MM.1S (cell line): ENCODE results near the gene C10orf90.

Experiments used
- DNase-seq: peaks from one replicate; pipeline ENCODE4 v3.0.0-alpha.2; 2015
- H2AFZ ChIP-seq: fragments of 300-600 bp; sonication (generic); 2 replicates; pipeline ENCODE4 v1.6.0; 2016; ENCODE audit warnings: antibody characterized with exemption, low read length
- H3F3A ChIP-seq: fragments of 300-600 bp; sonication (generic); 2 replicates; pipeline ENCODE4 v1.6.1; 2016; ENCODE audit warnings: mild to moderate bottlenecking, antibody characterized with exemption, low read length, moderate library complexity, mixed read lengths; ENCODE audit not compliant: insufficient read depth
- H3K27ac ChIP-seq: fragments of 300-600 bp; sonication (generic); 2 replicates; pipeline ENCODE4 v1.5.1; 2016; ENCODE audit warnings: mild to moderate bottlenecking, low read length
- H3K27me3 ChIP-seq: fragments of 300-600 bp; sonication (generic); replicated peaks from 2 replicates; pipeline ENCODE4 v1.6.0; 2016; ENCODE audit warnings: low read length; ENCODE audit not compliant: insufficient read depth
- H3K36me3 ChIP-seq: fragments of 300-600 bp; sonication (generic); replicated peaks from 2 replicates; pipeline ENCODE4 v1.6.1; 2016; ENCODE audit warnings: mild to moderate bottlenecking, low read length, mixed read lengths; ENCODE audit not compliant: insufficient read depth
- H3K4me1 ChIP-seq: fragments of 300-600 bp; sonication (generic); 2 replicates; pipeline ENCODE4 v1.6.1; 2016; ENCODE audit warnings: low read length, mixed read lengths
- H3K4me2 ChIP-seq: fragments of 300-600 bp; sonication (generic); 2 replicates; pipeline ENCODE4 v1.6.0; 2016; ENCODE audit warnings: low read depth, low read length
- H3K4me3 ChIP-seq: fragments of 300-600 bp; sonication (generic); 2 replicates; pipeline ENCODE4 v1.5.1; 2016; ENCODE audit warnings: low read length, mixed read lengths
- H3K79me2 ChIP-seq: fragments of 300-600 bp; sonication (generic); 2 replicates; pipeline ENCODE4 v1.6.1; 2016; ENCODE audit warnings: mixed run types, low read length, mixed read lengths
- H3K9ac ChIP-seq: fragments of 300-600 bp; sonication (generic); 2 replicates; pipeline ENCODE4 v1.6.1; 2016; ENCODE audit warnings: low read length, mixed read lengths
- H3K9me2 ChIP-seq: fragments of 300-600 bp; sonication (generic); replicated peaks from 2 replicates; pipeline ENCODE4 v1.6.1; 2016; ENCODE audit warnings: mild to moderate bottlenecking, low read length, mixed read lengths; ENCODE audit not compliant: insufficient read depth
- H3K9me3 ChIP-seq: fragments of 300-600 bp; sonication (generic); replicated peaks from 2 replicates; pipeline ENCODE4 v1.6.1; 2016; ENCODE audit warnings: mild to moderate bottlenecking, low read length, mixed read lengths; ENCODE audit not compliant: insufficient read depth
- H4K20me1 ChIP-seq: fragments of 300-600 bp; sonication (generic); 2 replicates; pipeline ENCODE4 v1.6.1; 2016; ENCODE audit warnings: mild to moderate bottlenecking, low read length, moderate library complexity, mixed read lengths; ENCODE audit not compliant: insufficient read depth
- EZH2 ChIP-seq: fragments of 300-600 bp; sonication (generic); optimal IDR thresholded peaks from 2 replicates; pipeline ENCODE3; 2017; ENCODE audit warnings: low read depth, mild to moderate bottlenecking, antibody characterized with exemption, low read length, mixed read lengths
- EZH2phosphoT487 ChIP-seq: fragments of 300-600 bp; sonication (generic); IDR thresholded peaks from 2 replicates; pipeline ENCODE4 v1.6.1; 2018; ENCODE audit warnings: antibody characterized with exemption, low read length
- TF ChIP-seq, protein P1 (sequence below): fragments of 300-600 bp; sonication (generic); IDR thresholded peaks from 2 replicates; pipeline ENCODE4 v1.5.1; 2016; ENCODE audit warnings: antibody characterized with exemption, low read length, mixed read lengths

Gene C10orf90

DNA sequence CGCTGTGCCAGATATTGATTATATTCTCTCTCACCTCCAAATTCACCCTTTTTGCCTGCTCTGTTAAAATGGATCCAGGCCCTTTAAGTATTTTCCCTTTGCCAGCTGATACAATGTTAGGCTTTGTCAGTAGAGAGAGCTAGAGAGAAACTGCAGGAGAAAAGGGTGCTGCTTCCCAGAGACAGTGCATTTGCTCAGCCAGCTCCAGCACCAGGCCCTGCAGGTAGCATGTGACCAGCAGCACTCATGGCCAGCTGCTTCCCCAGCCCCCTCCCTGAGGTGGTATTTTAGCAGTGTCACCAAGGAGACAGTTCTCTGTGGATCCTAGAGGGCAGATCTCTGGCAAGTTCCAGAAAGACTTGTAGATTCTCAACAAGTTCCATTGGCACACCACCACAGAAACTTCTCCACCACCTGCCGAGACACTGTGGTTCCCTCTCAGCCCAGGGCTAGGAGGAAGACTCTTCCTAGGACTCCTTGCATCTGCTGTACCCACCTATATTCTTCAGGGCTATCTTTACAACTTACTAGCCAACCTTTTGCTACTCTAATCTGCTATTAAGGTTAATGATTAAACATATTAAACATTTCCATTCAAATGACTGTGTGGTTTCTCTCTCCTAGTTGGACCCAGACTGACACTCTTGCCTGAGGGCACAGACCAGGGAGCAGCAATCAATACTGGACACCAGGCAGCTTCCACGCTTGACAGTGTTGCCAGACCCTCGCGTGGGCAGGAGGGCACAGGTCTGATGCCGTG lies 246.6 kb downstream of the C10orf90 start:
- no peak overlapping the region for H3K9ac ChIP-seq
- H3K36me3 ChIP-seq = no peaks in the 10 kb centered on the region
- no peak overlapping the region for H3K4me2 ChIP-seq
- no peak overlapping the region for H3K27ac ChIP-seq
- H2AFZ ChIP-seq = no peak overlapping the region
- TF ChIP-seq EZH2 = no peak
- no peak for TF ChIP-seq EZH2phosphoT487
- TF ChIP-seq, protein P1, sequence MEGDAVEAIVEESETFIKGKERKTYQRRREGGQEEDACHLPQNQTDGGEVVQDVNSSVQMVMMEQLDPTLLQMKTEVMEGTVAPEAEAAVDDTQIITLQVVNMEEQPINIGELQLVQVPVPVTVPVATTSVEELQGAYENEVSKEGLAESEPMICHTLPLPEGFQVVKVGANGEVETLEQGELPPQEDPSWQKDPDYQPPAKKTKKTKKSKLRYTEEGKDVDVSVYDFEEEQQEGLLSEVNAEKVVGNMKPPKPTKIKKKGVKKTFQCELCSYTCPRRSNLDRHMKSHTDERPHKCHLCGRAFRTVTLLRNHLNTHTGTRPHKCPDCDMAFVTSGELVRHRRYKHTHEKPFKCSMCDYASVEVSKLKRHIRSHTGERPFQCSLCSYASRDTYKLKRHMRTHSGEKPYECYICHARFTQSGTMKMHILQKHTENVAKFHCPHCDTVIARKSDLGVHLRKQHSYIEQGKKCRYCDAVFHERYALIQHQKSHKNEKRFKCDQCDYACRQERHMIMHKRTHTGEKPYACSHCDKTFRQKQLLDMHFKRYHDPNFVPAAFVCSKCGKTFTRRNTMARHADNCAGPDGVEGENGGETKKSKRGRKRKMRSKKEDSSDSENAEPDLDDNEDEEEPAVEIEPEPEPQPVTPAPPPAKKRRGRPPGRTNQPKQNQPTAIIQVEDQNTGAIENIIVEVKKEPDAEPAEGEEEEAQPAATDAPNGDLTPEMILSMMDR = no peak
- no peak for DNase-seq
- H3K9me2 ChIP-seq = no peaks in the 10 kb centered on the region
- no peak overlapping the region for H3K4me3 ChIP-seq
- H3K4me1 ChIP-seq = no peaks in the 10 kb centered on the region
- H3K9me3 ChIP-seq = no peaks in the 10 kb centered on the region
- no peaks in the 10 kb centered on the region for H3K27me3 ChIP-seq
- no peaks in the 10 kb centered on the region for H4K20me1 ChIP-seq
- no peaks in the 10 kb centered on the region for H3K79me2 ChIP-seq
- no peaks in the 10 kb centered on the region for H3F3A ChIP-seq

DNA sequence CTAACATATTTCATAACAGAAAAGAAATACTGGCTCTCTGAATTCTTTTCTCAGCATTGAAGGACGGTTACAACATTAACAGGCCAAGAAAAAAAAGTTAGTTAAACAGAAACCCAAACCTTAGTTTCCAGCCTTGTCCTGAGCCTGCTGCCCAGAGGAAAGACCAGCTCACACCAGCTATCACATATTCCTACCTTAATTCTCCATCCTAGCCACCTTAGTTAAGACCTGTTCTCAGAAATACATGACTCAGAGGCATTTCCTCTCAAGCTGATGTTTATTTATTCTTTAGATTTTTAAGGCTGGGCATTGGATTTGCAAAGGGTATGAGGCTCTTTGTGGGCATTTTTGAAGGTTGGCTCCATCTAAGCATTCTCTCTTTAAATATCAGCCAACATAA lies 247.9 kb downstream of the C10orf90 start:
- H3K9ac ChIP-seq = no peak overlapping the region
- H4K20me1 ChIP-seq = no peaks in the 10 kb centered on the region
- H3K9me3 ChIP-seq = no peaks in the 10 kb centered on the region
- H3K79me2 ChIP-seq = no peaks in the 10 kb centered on the region
- H3K9me2 ChIP-seq = no peaks in the 10 kb centered on the region
- no peak overlapping the region for H3K4me3 ChIP-seq
- no peaks in the 10 kb centered on the region for H3F3A ChIP-seq
- no peak overlapping the region for H3K27ac ChIP-seq
- TF ChIP-seq EZH2phosphoT487 (no peak), EZH2 (no peak)
- TF ChIP-seq, protein P1 = no peak
- no peaks in the 10 kb centered on the region for H3K4me1 ChIP-seq
- no peaks in the 10 kb centered on the region for H3K36me3 ChIP-seq
- no peak overlapping the region for H2AFZ ChIP-seq
- no peak overlapping the region for H3K4me2 ChIP-seq
- no peaks in the 10 kb centered on the region for H3K27me3 ChIP-seq
- DNase-seq = no peak

- Histone ChIP-seq H3K27ac (no peak overlapping the region), H3K9me3 (no peaks in the 10 kb centered on the region), H3K9me2 (no peaks in the 10 kb centered on the region), H3K36me3 (no peaks in the 10 kb centered on the region), H3K79me2 (no peaks in the 10 kb centered on the region), H3K27me3 (no peaks in the 10 kb centered on the region), H4K20me1 (no peaks in the 10 kb centered on the region), H3K4me1 (no peaks in the 10 kb centered on the region), H3K4me2 (no peak overlapping the region), H3K9ac (no peak overlapping the region), H2AFZ (no peak overlapping the region), H3F3A (no peaks in the 10 kb centered on the region), H3K4me3 (no peak overlapping the region)
- no peak for DNase-seq
- no peak for TF ChIP-seq EZH2phosphoT487
- no peak for TF ChIP-seq EZH2
- TF ChIP-seq, protein P1 = no peak
Observed at GRCh38 chr10:126421756-126422256, 248.7 kb downstream of the C10orf90 start.
